NCI-H187 treated with DMSO at 0.1 percent for 48 hours (cell line): Measurements from ENCODE around the gene IRF8.

Source experiments
- DNase-seq: peaks from one replicate; lab custom pipeline; 2025; lab: John Stamatoyannopoulos, UW

Gene IRF8

GRCh38 chr16:85913688-85914422 is 14.9 kb downstream of the IRF8 start:
- DNase-seq: no peak

- no peak for DNase-seq
Observed at GRCh38 chr16:85914423-85914794, 15.4 kb downstream of the IRF8 start.

- DNase-seq: no peak
Observed at GRCh38 chr16:85915125-85915845, 16.3 kb downstream of the IRF8 start.

GRCh38 chr16:85916141-85916890 is 17.4 kb downstream of the IRF8 start:
- DNase-seq: no peak

GRCh38 chr16:85917012-85917411 is 18.1 kb downstream of the IRF8 start:
- DNase-seq: no peak

- no peak for DNase-seq
Observed at GRCh38 chr16:85917959-85918358, 19.0 kb downstream of the IRF8 start.

GRCh38 chr16:85918436-85918835 is 19.5 kb downstream of the IRF8 start:
- no peak for DNase-seq

GRCh38 chr16:85919271-85920267 is 20.6 kb downstream of the IRF8 start:
- DNase-seq: no peak

GRCh38 chr16:85921026-85921425 is 22.1 kb downstream of the IRF8 start:
- DNase-seq: no peak

GRCh38 chr16:85923153-85924021 is 24.4 kb downstream of the IRF8 start:
- no peak for DNase-seq

GRCh38 chr16:85924675-85925074 is 25.7 kb downstream of the IRF8 start:
- DNase-seq: no peak

- no peak for DNase-seq
Observed at GRCh38 chr16:85926370-85926769, 27.4 kb downstream of the IRF8 start.

GRCh38 chr16:85927371-85927770 is 28.4 kb downstream of the IRF8 start:
- no peak for DNase-seq

GRCh38 chr16:85927959-85928358 is 29.0 kb downstream of the IRF8 start:
- no peak for DNase-seq

GRCh38 chr16:85928401-85928820 is 29.4 kb downstream of the IRF8 start:
- no peak for DNase-seq

- DNase-seq: no peak
Observed at GRCh38 chr16:85929259-85929721, 30.3 kb downstream of the IRF8 start.

GRCh38 chr16:85930301-85930700 is 31.3 kb downstream of the IRF8 start:
- DNase-seq: no peak

GRCh38 chr16:85931596-85932402 is 32.8 kb downstream of the IRF8 start:
- DNase-seq: no peak

GRCh38 chr16:85934210-85934609 is 35.2 kb downstream of the IRF8 start:
- no peak for DNase-seq
